DOHH2 (cell line): ENCODE measurements around the gene FBXW12.
"Not testable (repeated sequence)": the region's sequence is repeated elsewhere in the genome, so short reads cannot be mapped to it uniquely, and the experiment has no call there.

Experiments used
- H3F3A ChIP-seq: fragments of 200-600 bp; sonication (generic), shearing (Covaris generic); 2 replicates; pipeline ENCODE4 v1.6.0; 2016; ENCODE audit warnings: antibody characterized with exemption, mild to moderate bottlenecking; ENCODE audit not compliant: control insufficient read depth, insufficient read depth
- H3K27ac ChIP-seq: fragments of 200-600 bp; sonication (generic); 2 replicates; pipeline ENCODE4 v1.5.1; 2014; ENCODE audit warnings: low read depth, mild to moderate bottlenecking, low read length, moderate library complexity
- H3K27me3 ChIP-seq: fragments of 200-600 bp; sonication (generic); 2 replicates; pipeline ENCODE4 v1.6.1; 2014; ENCODE audit warnings: mild to moderate bottlenecking, low read length, mixed read lengths; ENCODE audit not compliant: control insufficient read depth
- H3K36me3 ChIP-seq: fragments of 200-600 bp; sonication (generic); 2 replicates; pipeline ENCODE4 v1.6.1; 2014; ENCODE audit warnings: mild to moderate bottlenecking, low read length, moderate library complexity, mixed read lengths; ENCODE audit not compliant: control insufficient read depth
- H3K4me1 ChIP-seq: fragments of 200-600 bp; sonication (generic); 2 replicates; pipeline ENCODE4 v1.6.1; 2014; ENCODE audit warnings: mild to moderate bottlenecking, low read length, mixed read lengths; ENCODE audit not compliant: control insufficient read depth
- H3K4me2 ChIP-seq: fragments of 200-600 bp; sonication (generic); 2 replicates; pipeline ENCODE4 v1.6.0; 2014; ENCODE audit warnings: mild to moderate bottlenecking, low read length, moderate library complexity
- H3K4me3 ChIP-seq: fragments of 200-600 bp; sonication (generic); 2 replicates; pipeline ENCODE4 v1.5.1; 2014; ENCODE audit warnings: mild to moderate bottlenecking, low read length, mixed read lengths
- H3K79me2 ChIP-seq: fragments of 200-600 bp; sonication (generic); 2 replicates; pipeline ENCODE4 v1.6.1; 2014; ENCODE audit warnings: mild to moderate bottlenecking, low read length, mixed read lengths; ENCODE audit not compliant: control insufficient read depth
- H3K9me2 ChIP-seq: fragments of 200-600 bp; sonication (generic); replicated peaks from 2 replicates; pipeline ENCODE4 v1.6.1; 2014; ENCODE audit warnings: mild to moderate bottlenecking, low read length, mixed read lengths; ENCODE audit not compliant: control insufficient read depth
- H3K9me3 ChIP-seq: fragments of 200-600 bp; sonication (generic); 2 replicates; pipeline ENCODE4 v1.6.1; 2014; ENCODE audit warnings: antibody characterized with exemption, low read length, mixed read lengths; ENCODE audit not compliant: control insufficient read depth, insufficient read depth
- H4K20me1 ChIP-seq: fragments of 200-600 bp; sonication (generic); 2 replicates; pipeline ENCODE4 v1.6.0; 2014; ENCODE audit warnings: low read depth, mild to moderate bottlenecking, antibody characterized with exemption, low read length, moderate library complexity; ENCODE audit not compliant: control insufficient read depth, insufficient read depth
- CTCF ChIP-seq: fragments of 200-600 bp; sonication (generic); IDR thresholded peaks from one replicate; pipeline ENCODE4 v1.5.1; 2014; ENCODE audit warnings: antibody characterized with exemption, mild to moderate bottlenecking, low read depth, low read length; ENCODE audit not compliant: poor library complexity, severe bottlenecking
- EZH2phosphoT487 ChIP-seq: fragments of 200-600 bp; sonication (generic); IDR thresholded peaks from 2 replicates; pipeline ENCODE4 v1.6.1; 2017; ENCODE audit warnings: borderline replicate concordance, mild to moderate bottlenecking, antibody characterized with exemption, low read length, moderate library complexity, mixed read lengths

FBXW12 gene

GRCh38 chr3:48337536-48337935 lies 34.5 kb upstream of the FBXW12 start:
- not testable (repeated sequence) for H3K4me1 ChIP-seq, H4K20me1 ChIP-seq, H3K4me2 ChIP-seq, H3K9me3 ChIP-seq, H3K27ac ChIP-seq, H3K36me3 ChIP-seq, H3F3A ChIP-seq, H3K27me3 ChIP-seq, H3K79me2 ChIP-seq, H3K9me2 ChIP-seq, H3K4me3 ChIP-seq

- Histone ChIP-seq H3K27ac (no peak overlapping the region), H3K27me3 (peaks cover 6% of the 10 kb centered on the region; the same call in 1 of the 2 replicates), H3K4me2 (no peak overlapping the region), H3K79me2 (no peaks in the 10 kb centered on the region), H3K4me1 (no peaks in the 10 kb centered on the region), H3K9me3 (no peaks in the 10 kb centered on the region), H3F3A (no peaks in the 10 kb centered on the region), H4K20me1 (no peaks in the 10 kb centered on the region), H3K4me3 (no peak overlapping the region), H3K36me3 (no peaks in the 10 kb centered on the region), H3K9me2 (no peaks in the 10 kb centered on the region)
- TF ChIP-seq EZH2phosphoT487, result no peak
- no peak for TF ChIP-seq CTCF
Observed at GRCh38 chr3:48338635-48339034, 33.4 kb upstream of the FBXW12 start.

GRCh38 chr3:48343432-48343831 lies 28.6 kb upstream of the FBXW12 start:
- H3K9me2 ChIP-seq, result no peaks in the 10 kb centered on the region
- no peak overlapping the region for H3K27ac ChIP-seq
- no peaks in the 10 kb centered on the region for H3K9me3 ChIP-seq
- no peak overlapping the region for H3K4me3 ChIP-seq
- H3K27me3 ChIP-seq, result peaks cover 7% of the 10 kb centered on the region; the same call in 1 of the 2 replicates
- H4K20me1 ChIP-seq, result no peaks in the 10 kb centered on the region
- H3K4me1 ChIP-seq, result no peaks in the 10 kb centered on the region
- no peaks in the 10 kb centered on the region for H3F3A ChIP-seq
- H3K4me2 ChIP-seq, result no peak overlapping the region
- H3K79me2 ChIP-seq, result no peaks in the 10 kb centered on the region
- no peaks in the 10 kb centered on the region for H3K36me3 ChIP-seq
- TF ChIP-seq CTCF (no peak), EZH2phosphoT487 (no peak)

- no peak for TF ChIP-seq EZH2phosphoT487
- no peak for TF ChIP-seq CTCF
- Histone ChIP-seq H3K4me3 (no peak overlapping the region), H3K79me2 (no peaks in the 10 kb centered on the region), H3K27me3 (peaks cover 7% of the 10 kb centered on the region; the same call in 1 of the 2 replicates), H3K27ac (no peak overlapping the region), H3K4me1 (peaks cover 7% of the 10 kb centered on the region), H4K20me1 (no peaks in the 10 kb centered on the region), H3F3A (no peaks in the 10 kb centered on the region), H3K9me2 (no peaks in the 10 kb centered on the region), H3K4me2 (no peak overlapping the region), H3K36me3 (no peaks in the 10 kb centered on the region), H3K9me3 (no peaks in the 10 kb centered on the region)
Observed at GRCh38 chr3:48344867-48345507, 27.0 kb upstream of the FBXW12 start.
